Renal cortical epithelial cell (primary cell): ENCODE results near the gene RBM10. TPM values are rescaled to one million over a fixed set of nuclear protein-coding genes. Genes with fewer than 3 reads are reported as not detected.
"Not testable (repeated sequence)": the region's sequence is repeated elsewhere in the genome, so short reads cannot be mapped to it uniquely, and the experiment has no call there.

ENCODE experiments used
- DNase-seq: peaks from one replicate; pipeline ENCODE4 v3.0.0-alpha.2; 2011; ENCODE audit warnings: low read depth
- total RNA-seq: library from RNA; depleted of rRNA; stranded (reverse); fragments of >200 nt; gene quantifications from 2 replicates; pipeline ENCODE4 v1.2.3, GENCODE V29; 2014

Gene RBM10, protein sequence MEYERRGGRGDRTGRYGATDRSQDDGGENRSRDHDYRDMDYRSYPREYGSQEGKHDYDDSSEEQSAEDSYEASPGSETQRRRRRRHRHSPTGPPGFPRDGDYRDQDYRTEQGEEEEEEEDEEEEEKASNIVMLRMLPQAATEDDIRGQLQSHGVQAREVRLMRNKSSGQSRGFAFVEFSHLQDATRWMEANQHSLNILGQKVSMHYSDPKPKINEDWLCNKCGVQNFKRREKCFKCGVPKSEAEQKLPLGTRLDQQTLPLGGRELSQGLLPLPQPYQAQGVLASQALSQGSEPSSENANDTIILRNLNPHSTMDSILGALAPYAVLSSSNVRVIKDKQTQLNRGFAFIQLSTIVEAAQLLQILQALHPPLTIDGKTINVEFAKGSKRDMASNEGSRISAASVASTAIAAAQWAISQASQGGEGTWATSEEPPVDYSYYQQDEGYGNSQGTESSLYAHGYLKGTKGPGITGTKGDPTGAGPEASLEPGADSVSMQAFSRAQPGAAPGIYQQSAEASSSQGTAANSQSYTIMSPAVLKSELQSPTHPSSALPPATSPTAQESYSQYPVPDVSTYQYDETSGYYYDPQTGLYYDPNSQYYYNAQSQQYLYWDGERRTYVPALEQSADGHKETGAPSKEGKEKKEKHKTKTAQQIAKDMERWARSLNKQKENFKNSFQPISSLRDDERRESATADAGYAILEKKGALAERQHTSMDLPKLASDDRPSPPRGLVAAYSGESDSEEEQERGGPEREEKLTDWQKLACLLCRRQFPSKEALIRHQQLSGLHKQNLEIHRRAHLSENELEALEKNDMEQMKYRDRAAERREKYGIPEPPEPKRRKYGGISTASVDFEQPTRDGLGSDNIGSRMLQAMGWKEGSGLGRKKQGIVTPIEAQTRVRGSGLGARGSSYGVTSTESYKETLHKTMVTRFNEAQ
- 44.5 and 50.2 TPM in 2 replicates for total RNA-seq

DNA sequence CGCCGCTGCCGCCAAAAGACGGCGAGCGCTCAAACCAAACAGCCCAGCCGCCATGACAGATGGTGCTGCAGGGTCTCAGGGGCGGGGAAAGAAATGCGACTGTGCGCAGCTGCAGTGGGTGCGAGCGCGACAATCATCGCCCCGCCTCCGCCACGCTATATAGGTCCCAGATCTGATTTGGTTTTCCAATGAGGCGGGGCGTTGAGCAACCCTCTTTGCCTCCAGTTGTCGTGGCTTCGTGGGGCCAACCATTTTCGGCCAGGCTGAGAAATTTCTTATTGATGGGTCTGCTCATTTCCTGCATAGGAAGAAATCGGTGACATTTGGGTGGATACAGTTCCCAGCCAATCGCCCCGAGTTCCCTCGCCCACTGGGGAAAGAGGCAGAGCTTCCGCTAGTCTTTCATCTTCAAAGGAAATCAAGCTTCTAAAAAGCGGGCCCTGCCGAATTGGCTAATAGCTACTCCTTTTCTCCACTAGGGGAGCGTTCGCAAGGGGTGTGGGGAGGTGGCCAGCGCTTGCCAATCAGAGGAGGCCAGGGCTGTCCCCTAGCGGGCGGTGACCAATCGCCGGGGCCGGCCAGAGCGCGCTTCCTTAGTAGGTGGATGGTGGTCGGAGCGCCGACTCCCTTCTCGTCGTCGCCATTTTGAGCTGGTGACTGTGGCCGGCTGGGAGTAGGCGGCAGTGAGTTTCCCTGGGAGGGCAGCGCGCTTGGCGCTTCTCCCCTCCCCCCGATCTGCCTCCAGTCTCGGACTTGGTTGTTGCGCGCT is at the start of gene RBM10, which contains the start of gene NDUFB11:
TSS of gene RBM10 (plus strand) at position 596 of the 769 bp plus-strand sequence. CDS start 2,261 bp downstream, outside the sequence.
TSS of gene NDUFB11 (minus strand) at position 77 of the 769 bp plus-strand sequence. CDS start at position 54, 23 bp downstream.
- DNase-seq = peak; percentile 84

DNA sequence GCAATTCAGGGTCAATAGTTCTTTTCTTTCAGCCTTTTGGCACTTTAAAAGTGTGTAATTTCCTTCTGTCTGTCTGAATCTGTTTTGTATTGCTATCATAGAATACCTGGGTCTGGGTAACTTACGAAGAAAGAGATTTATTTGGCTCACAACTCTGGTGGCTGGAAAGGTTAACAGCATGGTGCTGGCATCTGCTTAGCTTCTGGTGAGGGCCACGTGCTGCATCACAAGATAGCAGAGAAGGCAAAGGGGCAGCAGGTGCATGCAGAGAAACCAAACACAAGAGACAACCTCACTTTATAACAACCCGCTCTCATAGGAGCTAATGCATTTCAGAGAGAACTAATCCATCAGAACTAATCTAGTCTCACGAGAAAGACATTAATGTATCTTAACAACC is 48.0 kb upstream of the RBM10 start:
- DNase-seq = no peak

DNA sequence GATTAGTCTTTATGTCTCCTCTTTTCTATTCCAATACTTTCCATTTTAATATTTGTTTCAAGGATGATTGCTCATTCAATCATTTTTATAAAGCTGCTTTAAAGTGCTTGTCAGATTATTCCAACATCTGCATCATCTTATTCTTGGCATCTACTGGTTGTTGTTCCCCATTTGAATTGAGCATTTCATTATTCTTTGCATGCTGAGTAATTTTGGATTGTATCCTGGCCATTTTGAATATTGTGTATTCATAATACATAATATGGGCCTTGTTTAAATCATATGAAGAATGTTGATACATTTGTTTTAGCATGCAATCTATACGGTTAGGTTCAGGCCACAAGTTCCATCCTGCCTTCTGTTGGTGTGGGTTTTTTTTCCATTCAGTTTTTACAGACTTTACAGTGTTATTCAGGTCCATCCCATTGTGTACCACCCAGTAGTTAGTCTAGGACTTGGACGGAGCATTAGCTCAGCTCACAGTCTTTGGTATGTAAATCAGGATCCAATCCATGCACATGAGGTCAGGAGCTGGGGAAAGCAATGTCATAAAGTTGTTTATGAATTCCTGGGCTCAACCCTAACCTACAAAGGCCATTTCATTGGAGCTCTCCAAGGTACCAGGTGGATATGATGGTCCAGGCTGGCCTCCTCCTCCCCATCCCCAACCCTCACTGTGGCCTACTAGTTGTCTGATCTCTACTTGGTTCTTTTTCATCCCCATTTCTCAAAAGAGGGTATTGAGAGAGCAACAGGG is 46.5 kb upstream of the RBM10 start:
- DNase-seq = no peak

DNA sequence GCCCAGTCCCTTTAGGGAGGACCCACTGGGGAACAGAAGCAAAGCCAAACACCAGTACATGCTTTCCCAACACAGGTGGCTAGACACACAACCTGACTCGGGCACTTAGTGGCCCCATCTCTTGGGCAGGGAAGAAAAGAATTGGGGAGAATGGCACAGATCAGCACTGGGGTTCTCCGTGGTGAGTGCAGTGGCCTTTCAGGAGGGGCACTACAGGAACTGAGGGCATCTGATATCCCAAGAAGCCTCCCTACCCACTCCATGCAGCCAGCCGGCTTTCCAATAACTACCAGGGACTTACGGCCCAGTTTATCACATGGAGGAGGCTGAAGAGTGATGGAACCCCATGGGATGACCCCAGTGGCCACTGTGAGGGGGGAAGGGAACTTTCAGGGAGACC is 43.8 kb upstream of the RBM10 start:
- no peak for DNase-seq

DNA sequence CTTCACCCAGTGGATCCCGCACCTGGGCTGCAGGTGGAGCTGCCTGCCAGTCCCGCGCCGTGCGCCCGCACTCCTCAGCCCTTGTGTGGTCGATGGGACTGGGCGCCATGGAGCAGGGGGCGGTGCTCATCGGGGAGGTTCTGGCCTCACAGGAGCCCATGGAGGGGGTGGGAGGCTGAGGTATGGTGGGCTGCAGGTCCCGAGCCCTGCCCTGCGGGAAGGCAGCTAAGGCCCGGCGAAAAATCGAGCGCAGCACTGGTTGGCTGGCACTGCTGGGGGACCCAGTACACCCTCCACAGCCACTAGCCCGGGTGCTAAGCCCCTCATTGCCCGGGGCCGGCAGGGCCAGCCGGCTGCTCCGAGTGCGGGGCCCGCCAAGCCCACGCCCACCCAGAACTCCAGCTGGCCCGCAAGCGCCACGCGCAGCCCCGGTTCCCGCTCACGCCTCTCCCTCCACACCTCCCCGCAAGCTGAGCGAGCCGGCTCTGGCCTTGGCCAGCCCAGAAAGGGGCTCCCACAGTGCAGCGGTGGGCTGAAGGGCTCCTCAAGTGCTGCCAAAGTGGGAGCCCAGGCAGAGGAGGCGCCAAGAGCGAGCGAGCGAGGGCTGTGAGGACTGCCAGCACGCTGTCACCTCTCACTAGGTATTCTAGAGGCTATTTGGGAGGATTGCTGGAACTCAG is 33.9 kb upstream of the RBM10 start:
- DNase-seq = not testable (repeated sequence)

DNA sequence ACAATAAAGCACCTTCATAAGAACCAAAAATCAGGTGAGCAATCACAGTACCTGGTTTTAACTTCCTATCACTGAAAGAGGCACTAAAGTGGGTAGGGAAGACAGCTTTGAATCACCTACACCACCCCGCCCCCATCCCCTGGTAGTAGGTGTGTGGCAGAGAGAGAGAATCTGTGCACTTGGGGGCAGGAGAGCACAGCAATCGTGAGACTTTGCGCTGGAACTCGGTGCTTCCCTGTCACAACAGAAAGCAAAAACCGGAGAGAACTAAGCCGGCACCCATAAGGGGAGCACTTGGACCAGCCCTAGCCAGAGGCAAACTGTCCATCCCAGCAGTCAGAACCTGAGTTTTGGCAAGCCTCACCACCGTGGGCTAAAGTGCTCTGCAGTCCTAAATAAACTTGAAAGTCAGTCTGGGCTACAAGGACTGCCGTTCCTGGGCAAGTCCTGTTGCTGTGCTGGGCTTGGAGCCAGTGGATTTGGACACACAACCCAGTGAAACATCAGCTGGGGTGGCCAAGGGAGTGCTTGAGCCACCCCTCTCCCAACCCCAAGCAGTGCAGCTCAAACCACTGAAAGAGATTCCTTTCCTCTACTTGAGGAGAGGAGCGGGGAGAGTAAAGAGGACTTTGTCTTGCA is 32.6 kb upstream of the RBM10 start:
- peak; percentile 28 for DNase-seq

DNA sequence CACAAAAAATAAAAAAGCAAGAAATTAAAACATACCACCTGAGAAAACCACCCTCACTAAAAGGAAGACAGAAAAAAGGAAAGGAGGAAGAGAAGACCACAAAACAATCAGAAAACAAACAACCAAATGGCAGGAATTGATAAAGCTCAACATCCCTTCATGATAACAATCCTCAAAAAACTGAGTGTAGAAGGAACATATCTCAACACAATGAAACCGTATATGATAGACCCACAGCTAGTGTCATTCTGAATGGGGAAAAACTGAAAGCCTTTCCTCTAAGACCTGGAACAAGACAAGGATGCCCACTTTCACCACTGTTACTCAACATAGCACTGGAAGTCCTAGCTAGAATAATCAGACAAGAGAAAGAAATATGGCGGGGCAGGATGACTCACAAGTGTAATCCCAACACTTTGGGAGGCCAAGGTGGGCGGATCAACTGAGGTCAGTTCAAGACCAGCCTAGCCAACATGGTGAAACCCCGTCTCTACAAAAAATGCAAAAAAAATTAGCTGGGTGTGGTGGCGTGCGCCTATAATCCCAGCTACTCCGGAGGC is 28.4 kb upstream of the RBM10 start:
- DNase-seq = not testable (repeated sequence)

DNA sequence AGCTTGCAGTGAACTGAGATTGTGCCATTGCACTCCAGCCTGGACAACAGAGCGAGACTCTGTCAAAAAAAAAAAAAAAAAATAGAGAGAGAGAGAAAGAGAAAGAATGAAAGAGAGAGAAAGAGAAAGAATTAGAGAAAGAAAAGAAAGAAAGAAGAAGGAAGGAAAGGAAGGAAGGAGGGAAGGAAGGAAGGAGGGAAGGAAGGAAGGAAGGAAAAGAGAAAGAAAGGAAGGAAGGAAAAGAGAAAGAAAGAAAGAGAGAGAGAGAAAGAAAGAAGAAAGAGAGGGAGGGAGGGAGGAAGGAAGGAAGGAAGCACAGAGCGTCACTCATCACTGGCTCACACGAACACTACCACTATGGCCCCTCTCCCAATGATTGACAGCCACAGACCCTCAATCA is 20.6 kb upstream of the RBM10 start:
- DNase-seq = not testable (repeated sequence)

DNA sequence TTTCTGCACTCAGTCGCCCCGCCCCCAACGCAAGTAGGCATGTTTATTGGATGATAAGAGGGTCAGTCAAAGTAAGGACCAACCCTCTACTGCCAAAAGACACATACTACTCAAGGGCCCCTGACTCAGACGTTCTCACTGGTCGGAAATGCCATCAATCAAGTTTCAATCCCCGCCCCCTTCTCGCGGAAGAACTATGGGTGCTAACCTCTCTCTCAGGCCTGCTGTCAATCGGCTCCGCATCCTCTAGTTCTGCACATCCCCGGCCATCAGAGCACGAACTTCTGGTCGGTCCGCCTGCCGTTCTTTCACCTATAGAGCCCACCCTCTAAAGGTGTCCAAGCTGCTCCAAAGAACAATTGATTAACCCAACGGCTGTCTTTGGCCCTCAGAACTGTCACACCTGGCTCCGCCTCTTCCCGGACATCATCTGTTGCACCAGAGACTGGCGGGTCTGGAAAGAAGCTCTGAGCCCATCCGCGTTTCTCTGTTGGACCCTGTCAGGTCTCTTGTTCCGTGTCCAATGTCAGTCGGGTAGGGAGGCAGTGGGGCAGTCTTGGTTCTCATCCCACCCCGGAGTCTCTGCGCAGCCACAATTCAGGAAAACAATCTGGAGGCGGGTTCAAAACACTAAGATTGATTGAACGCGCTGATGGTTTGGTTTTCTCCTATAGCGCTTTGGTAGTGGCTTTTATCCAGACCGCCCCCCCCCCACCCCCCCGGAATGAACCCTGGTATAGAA is 15.7 kb upstream of the RBM10 start:
- peak; percentile 92 for DNase-seq

DNA sequence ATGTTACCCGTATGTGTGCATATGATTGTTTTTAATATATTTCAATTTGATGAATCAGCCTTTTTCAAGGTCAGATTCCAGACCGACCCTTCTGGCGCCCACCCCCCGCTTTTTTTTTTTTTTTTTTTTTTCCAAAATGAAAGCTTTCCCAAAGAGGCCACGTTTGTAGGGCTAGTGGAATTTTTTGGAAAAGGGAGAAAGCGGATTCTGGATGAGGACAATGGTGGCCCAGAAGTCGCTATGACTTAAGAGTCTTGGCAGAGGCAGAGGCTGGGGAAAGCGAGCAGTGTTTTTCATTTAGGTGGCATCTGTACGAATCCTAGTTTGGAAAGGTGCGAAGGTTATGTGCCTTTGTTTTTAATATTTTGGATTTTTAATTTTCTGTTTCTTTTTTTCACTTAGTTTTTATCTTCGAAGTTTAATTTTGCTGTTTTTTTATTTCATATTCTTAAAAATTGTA is 15.1 kb upstream of the RBM10 start:
- no peak for DNase-seq

DNA sequence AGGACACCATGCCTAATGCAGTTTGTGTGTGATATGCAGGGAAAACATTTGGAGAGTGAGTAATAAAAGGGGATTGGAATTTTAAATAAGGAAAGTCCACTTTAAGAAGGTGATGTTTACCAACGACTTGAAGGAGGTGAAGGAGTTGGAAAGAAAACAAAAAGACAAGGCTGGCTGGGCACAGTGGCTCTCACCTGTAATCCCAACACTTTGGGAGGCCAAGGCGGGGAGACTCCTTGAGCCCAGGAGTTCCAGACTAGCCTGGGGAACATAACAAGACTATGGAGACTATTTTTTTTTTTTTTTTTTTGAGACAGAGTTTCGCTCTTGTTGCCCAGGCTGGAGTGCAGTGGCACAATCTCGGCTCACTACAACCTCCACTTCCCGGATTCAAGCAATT is 11.5 kb upstream of the RBM10 start:
- no peak for DNase-seq

DNA sequence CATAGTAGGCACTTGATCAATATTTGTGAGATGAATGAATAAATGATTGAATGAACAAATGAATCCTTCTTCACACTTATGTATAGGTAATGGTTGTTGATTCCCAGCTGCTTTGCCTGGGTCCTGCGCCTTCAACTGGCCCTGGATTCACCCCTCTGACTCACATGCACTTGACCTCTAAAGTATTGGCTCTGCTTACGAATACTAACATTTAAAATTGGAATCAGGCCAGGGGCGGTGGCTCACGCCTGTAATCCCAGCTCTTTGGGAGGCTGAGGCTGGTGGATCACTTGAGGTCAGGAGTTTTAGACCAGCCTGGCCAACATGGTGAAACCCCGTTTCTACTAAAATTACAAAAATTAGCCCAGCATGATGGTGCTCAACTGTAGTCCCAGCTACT is 9.4 kb upstream of the RBM10 start:
- peak; percentile 40 for DNase-seq

DNA sequence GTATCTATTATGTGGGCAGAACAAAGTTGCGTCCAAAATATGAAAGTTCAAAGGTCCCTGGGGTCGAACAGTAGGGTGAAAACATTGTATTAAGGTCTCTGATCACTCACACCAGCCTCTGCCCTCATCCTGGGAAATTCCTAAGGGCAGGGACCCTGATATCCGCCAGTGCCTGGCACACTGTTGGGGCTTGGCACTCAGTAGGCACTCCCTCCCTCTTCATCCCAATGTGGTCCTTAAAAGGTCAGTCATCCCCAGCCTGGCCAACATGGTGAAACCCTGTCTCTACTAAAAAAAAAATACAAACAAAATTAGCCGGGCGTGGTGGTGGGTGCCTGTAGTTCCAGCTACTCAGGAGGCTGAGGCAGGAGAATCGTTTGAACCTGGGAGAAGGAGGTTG is 6.8 kb upstream of the RBM10 start:
- no peak for DNase-seq

DNA sequence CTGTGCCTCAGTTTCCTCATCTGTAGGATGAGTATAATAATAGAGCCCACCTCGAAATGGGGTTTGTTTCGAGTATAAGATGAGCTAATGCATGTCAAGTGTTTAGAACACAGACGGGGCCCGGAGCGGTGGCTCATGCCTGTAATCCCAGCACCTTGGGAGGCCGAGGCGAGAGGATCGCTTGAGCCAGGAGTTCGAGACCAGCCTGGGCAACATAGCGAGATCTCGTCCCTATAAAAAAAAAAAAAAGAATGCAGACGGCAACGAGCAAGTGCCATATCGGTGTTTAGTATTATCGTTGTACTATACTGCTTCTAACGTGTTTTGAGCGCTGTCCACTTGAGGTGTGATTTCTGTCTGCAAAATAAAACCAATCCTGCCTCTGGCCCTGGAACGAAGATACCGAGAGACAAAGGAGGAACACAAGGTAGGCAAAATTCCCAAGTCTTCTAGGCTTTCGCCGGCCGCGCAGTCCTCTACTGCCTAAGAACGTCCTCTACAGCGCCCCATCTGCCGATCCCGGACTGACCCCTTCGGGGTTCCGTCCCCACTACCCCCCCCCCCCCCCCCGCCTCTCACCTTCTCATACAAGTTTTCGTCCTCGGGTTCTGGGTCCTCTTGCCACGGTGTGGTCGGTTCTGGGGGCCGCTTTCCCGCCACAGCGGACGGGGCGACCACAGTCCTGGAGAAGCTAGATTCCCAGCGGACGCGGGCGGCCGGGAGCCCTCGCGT is 961 bp upstream of the RBM10 start:
- no peak for DNase-seq

DNA sequence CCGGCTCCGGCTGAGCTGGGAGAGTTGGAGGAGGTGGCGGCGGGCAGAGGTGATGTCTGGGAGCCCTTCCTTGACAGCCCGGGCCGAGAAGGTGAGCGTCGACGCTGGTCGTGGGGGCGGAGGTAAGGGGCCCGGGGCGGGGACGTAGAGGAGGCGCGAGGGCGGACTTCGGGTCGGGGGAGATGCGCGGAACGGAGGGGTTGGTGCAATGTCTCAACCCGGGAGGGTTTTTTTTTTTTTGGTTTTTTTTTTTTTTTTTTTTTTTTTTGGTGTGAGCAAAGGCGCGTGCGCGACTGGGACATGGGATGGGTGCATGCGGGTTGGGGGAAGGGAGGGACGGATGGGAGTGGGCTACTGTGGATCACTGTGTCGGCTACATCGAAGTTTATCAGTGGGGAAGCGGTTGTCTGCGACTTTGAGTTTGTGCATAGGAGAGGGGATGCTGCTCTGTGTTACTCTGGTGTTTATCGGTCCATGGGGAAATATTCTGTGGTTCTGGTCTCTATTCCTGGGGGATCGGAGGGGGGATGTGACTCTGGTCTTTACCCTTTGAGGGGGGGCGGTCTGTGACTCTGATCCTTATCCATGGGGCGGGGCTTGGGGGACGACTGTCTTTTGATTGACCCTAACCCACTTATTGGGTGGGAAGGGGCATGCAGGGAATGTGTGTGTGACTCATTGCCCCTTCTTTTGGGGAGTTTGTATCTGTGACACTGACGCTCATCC is 537 bp downstream of the RBM10 start:
- DNase-seq = no peak

DNA sequence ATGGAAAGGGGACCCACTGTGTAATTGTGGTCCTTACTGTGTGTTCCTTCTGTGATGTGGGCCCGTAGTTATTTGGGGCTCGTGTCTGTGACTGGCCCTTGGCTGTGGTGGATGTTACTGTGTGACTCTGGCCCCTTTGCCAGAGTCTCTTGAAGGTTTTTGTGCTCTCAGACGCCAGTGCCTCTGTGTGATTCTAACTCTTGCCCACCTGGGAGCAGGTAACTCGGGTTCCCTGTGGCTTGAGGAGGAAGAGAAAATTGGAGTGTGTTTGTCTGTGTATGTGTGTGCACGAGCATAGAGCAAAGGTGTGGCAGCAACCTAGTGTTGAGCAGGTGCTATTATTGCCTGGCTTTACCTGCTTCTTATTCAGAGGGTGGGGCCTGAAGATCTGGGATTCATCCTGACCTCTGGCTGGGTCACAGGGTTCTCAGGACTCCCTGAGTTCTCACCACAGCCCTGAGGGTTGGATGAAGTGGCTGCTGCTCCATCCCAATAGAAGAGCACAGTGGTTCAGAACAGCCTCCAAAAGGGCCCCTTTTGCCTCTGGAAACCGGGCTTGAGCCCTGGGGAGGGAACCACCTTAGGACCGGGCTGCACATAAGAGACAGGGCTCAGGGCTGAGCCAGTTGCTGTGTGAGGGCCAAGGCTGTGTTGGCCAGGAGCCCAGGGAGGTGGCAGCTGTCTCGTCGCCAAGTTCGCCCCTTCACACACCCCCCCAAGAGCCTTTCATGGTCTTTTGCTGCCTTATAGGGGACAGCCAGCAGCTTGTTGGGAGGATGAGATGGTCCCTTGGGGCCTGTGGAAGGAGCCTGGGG is 1.3 kb downstream of the RBM10 start:
- no peak for DNase-seq
